GM20000 (cell line): ENCODE data around the gene ALDH1L1.

Experiments used
- DNase-seq: peaks from one replicate; pipeline ENCODE4 v3.0.0; 2012; ENCODE audit warnings: low spot score
- CTCF ChIP-seq: IDR thresholded peaks from 2 replicates; pipeline ENCODE4 v1.5.1; 2012; ENCODE audit warnings: mild to moderate bottlenecking, control low read depth; ENCODE audit errors: extremely low read depth, missing control alignments

The ALDH1L1 gene

GRCh38 chr3:126117212-126117611 lies 63.2 kb downstream of the ALDH1L1 start:
- TF ChIP-seq CTCF, result no peak
- no peak for DNase-seq

GRCh38 chr3:126116526-126116925 lies 63.9 kb downstream of the ALDH1L1 start:
- no peak for DNase-seq
- no peak for TF ChIP-seq CTCF

GRCh38 chr3:126114443-126115386 lies 65.7 kb downstream of the ALDH1L1 start:
- no peak for TF ChIP-seq CTCF
- no peak for DNase-seq

- no peak for DNase-seq
- TF ChIP-seq CTCF, result no peak
These were observed 66.5 kb downstream of the ALDH1L1 start for GRCh38 chr3:126113733-126114442.

GRCh38 chr3:126113238-126113555 lies 67.2 kb downstream of the ALDH1L1 start:
- TF ChIP-seq CTCF, result no peak
- DNase-seq, result no peak

GRCh38 chr3:126112531-126113237 lies 67.7 kb downstream of the ALDH1L1 start:
- DNase-seq, result no peak
- TF ChIP-seq CTCF, result no peak
